Mucosa of descending colon (tissue), 3 donors: ENCODE data around the gene RANBP17. TPM values are rescaled to one million over a fixed set of nuclear protein-coding genes. Genes with fewer than 3 reads are reported as not detected.

Experiments
- ATAC-seq: fragments of 200-7000 bp; cut with Tn5 transposase; one replicate; pipeline ENCODE4 v1.9.1; 2020; ENCODE audit warnings: mild to moderate bottlenecking, moderate library complexity
- DNase-seq, 3 donors: peaks; one replicate each; pipeline ENCODE4 v3.0.0-alpha.2; 2020
- H3K36me3 ChIP-seq: fragments of 200-600 bp; one replicate; pipeline ENCODE4 v1.8.0; 2021; ENCODE audit warnings: low read depth, mild to moderate bottlenecking
- H3K4me1 ChIP-seq: fragments of 200-600 bp; one replicate; pipeline ENCODE4 v1.8.0; 2021; ENCODE audit warnings: low read depth, mild to moderate bottlenecking
- H3K4me3 ChIP-seq: fragments of 200-600 bp; one replicate; pipeline ENCODE4 v1.8.0; 2021; ENCODE audit warnings: mild to moderate bottlenecking
- H3K9me3 ChIP-seq: fragments of 200-600 bp; one replicate; pipeline ENCODE4 v1.8.0; 2021; ENCODE audit warnings: mild to moderate bottlenecking
- intact Hi-C, 2 donors: fragments of 100-400 bp; cut with DNase I in 1 of 2; cut with micrococcal nuclease in 1 of 2; formaldehyde crosslinking; loops; one replicate each; pipeline versions ENCODE4 v1.11.0 to v1.11.1; 2022; cut with DNase I, micrococcal nuclease
- total RNA-seq, 3 donors: library from RNA; stranded (reverse); fragmentation: NEBNext Ultra II Directional in 2 of 3; extraction: Animal tissue kit (Norgen Biotek cat#: 25700) in 2 of 3; gene quantifications; one replicate each; pipeline versions ENCODE4 v1.2.1 to v1.2.4, GENCODE V29; 2021 to 2023
- TF ChIP-seq, protein P1 (sequence below): fragments of 200-600 bp; IDR thresholded peaks from one replicate; pipeline ENCODE4 v1.8.0; 2022; ENCODE audit warnings: antibody characterized with exemption, mild to moderate bottlenecking
- donor health status: DM: no; HTN: no; CAD: no; lungs with moderate emphysema.
- donor health status: DM: no; HTN: no; CAD: no.
- donor health status: DM: no; HTN: yes; CAD: no.

Gene RANBP17
- total RNA-seq, 3 donors from 2014 or later = 11.7 to 19.7 (median 13.4) TPM

DNA sequence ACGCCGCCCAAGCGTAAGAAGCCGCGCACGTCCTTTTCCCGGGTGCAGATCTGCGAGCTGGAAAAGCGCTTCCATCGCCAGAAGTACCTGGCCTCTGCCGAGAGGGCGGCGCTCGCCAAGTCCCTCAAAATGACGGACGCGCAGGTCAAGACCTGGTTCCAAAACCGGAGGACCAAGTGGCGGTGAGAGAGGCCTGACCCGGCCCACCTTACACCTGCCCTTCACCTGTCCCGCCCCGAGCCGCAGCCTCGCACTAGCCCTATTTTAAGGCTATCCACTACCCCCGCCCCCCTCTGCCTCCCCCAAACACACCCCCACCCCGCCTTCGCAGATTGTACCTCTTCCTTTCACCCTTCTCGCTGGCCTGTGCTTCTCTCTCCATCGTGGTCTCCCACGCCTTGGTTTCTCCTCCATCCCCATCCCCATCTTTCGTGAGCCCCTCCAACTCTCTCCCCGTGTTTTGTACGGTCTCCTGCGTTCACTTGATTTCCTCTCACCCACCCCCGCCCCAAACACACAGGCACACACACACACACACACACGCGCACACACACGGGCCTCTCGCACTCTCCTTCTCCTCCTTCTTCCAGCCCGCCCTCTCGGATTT, 448.5 kb downstream of the RANBP17 start:
- no peaks in the 10 kb centered on the region for H3K9me3 ChIP-seq
- intact Hi-C loops = no loop called here
- H3K36me3 ChIP-seq = no peaks in the 10 kb centered on the region
- TF ChIP-seq, protein P1, sequence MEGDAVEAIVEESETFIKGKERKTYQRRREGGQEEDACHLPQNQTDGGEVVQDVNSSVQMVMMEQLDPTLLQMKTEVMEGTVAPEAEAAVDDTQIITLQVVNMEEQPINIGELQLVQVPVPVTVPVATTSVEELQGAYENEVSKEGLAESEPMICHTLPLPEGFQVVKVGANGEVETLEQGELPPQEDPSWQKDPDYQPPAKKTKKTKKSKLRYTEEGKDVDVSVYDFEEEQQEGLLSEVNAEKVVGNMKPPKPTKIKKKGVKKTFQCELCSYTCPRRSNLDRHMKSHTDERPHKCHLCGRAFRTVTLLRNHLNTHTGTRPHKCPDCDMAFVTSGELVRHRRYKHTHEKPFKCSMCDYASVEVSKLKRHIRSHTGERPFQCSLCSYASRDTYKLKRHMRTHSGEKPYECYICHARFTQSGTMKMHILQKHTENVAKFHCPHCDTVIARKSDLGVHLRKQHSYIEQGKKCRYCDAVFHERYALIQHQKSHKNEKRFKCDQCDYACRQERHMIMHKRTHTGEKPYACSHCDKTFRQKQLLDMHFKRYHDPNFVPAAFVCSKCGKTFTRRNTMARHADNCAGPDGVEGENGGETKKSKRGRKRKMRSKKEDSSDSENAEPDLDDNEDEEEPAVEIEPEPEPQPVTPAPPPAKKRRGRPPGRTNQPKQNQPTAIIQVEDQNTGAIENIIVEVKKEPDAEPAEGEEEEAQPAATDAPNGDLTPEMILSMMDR = no peak
- H3K4me3 ChIP-seq = no peak overlapping the region
- ATAC-seq (peak; percentile 66), DNase-seq (peak in 2 of 3 donors; percentile 25 to 53)
- peaks cover 33% of the 10 kb centered on the region for H3K4me1 ChIP-seq

DNA sequence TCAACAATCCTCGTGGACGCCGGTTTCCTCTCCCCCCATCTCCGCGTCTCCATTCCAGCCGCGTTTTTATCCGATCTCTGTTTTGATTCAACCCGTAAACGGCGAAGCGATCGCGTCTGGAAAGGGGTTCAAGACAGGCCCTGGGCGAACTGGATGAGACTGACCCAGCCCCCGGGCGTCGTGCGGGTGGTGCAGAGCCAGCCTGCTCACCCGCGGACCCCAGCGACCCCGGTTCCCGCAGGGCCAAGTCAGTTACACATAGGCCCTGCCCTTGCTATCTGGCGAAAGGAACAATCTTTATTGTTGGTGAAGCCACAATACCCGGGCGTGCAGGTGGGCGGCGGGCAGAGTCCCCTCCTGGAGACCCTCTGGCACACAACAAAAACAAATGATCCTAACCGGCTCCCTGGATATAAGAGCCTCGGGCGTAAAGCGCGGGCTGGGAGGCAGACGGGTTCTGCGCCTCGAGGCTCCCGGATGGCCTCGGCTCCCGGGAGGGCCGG, 449.1 kb downstream of the RANBP17 start:
- peaks cover 33% of the 10 kb centered on the region for H3K4me1 ChIP-seq
- ATAC-seq = no peak

DNA sequence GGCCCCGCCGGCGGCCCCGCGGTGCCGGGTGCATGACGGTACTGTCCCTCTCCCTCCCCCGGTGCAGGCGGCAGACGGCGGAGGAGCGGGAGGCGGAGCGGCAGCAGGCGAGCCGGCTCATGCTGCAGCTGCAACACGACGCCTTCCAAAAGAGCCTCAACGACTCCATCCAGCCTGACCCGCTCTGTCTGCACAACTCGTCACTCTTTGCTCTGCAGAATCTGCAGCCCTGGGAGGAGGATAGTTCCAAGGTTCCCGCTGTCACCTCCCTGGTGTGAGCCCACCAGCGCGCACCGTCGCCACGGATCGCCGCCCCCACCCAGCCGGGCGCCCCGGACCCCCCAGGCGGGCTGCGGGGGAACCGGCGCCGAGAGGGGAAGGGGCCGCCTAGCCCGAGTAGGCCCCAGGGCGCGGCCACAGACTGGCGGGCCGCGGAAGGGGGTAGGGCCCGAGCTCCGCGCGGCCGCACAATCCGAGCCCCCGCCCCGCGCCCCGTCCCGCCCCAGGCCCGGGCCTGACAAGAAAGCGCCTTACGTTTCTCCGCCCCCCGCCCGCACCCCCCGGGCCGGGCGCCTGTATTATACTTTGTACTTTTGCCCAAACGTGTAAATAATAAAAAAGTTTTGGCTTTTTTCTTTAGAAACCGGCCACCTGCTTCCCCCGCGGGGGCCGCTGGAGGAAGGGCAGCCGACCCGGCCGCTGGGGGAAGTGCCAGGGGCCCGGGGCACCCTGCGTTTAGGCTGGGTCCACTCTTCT, 449.7 kb downstream of the RANBP17 start:
- Histone ChIP-seq H3K9me3 (no peaks in the 10 kb centered on the region), H3K36me3 (no peaks in the 10 kb centered on the region), H3K4me3 (no peak overlapping the region), H3K4me1 (peaks cover 38% of the 10 kb centered on the region)
- DNase-seq (no peak), ATAC-seq (peak; percentile 23)
- TF ChIP-seq, protein P1 = no peak
- intact Hi-C loops = no loop called here

More for the DNA sequence above, 449.1 kb downstream of the RANBP17 start:
- intact Hi-C loops = no loop called here
- no peak overlapping the region for H3K4me3 ChIP-seq
- TF ChIP-seq, protein P1 = no peak
- H3K36me3 ChIP-seq = no peaks in the 10 kb centered on the region
- no peak for DNase-seq
- no peaks in the 10 kb centered on the region for H3K9me3 ChIP-seq

DNA sequence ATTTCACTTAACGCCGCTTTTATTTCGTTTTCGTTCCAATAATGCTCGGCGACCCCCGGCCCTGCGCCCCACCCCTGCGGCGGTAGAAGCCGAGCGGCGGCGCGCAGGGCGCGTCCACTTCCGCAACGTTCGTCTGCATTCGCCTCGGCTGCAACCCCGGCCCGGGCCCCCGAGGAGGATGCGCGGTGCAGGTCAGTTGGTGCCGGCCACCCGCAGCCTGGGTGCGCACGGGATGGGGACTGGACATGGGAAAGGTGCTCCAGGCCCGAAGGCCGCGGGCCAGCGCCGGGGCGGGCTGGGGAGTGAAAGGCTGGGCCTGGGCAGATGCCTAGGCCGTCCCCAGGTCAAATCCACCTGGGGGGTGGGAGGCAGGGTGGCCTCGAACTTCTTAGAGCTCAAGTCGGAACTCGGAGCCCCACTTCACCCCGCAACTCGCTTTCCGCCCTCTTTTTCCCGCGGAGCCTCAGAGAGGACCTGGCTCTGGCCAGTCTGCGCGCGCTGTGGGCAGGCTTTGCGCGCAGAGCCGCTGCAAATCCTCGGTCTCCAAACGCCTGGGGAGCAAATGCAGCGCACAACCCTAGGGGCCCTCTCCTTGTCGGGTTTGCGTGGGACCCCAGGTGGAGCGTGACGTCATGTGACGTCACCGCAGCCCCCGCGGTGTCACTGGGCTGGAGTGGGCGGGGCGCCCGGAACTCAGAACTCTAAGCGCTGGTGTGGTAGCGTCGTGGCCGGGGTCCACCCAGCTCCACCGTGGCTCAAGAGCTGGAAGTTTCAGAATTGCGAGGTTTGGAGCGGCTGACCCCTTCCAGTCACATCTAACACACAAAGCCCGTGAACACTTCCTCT, 450.5 kb downstream of the RANBP17 start:
- Histone ChIP-seq H3K9me3 (no peaks in the 10 kb centered on the region), H3K4me1 (peaks cover 39% of the 10 kb centered on the region), H3K36me3 (no peaks in the 10 kb centered on the region), H3K4me3 (no peak overlapping the region)
- TF ChIP-seq, protein P1 = no peak
- ATAC-seq (no peak), DNase-seq (no peak)
- intact Hi-C loops = no loop called here

DNA sequence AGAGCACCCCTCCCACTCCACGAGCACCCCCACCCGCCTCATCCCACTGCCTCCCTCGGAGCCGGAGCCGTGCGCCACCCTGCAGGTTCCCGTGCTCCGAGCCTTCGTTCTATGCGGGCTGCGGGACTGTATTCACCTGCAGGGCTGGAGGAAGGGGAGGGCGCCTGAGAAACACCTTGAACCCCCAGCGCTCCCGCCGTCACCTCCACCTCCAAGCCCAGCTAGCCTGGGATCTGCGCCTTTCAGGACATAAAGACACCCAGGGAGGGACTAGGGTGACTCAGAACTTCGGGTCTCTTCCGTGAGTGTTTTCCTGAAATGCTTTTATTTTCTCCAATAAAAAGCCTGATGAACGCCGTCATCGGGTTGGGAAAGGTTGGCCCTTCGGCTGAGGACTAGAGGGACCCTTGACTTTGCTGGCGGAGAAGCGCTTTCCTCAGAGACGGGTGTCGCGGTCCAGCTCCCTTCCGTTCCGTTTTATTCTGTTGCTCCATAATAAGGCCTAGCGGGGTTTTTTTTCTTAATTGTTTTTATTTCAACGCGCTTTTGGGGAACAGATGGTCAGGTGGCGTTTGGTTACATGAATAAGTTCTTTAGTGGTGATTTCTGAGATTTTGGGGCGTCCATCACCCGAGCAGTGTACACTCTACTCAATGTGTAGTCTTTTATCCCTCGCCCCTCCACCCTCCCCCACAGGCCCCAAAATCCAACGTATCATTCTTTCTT, 451.8 kb downstream of the RANBP17 start:
- TF ChIP-seq, protein P1 = no peak
- Histone ChIP-seq H3K36me3 (no peaks in the 10 kb centered on the region), H3K9me3 (no peaks in the 10 kb centered on the region), H3K4me1 (peaks cover 39% of the 10 kb centered on the region), H3K4me3 (no peak overlapping the region)
- intact Hi-C loops = no loop called here
- no peak for ATAC-seq
- DNase-seq = no peak
